Right cardiac atrium (tissue), 5 donors: ENCODE results near the gene RAG1. TPM values are rescaled to one million over a fixed set of nuclear protein-coding genes. Genes with fewer than 3 reads are reported as not detected.

ENCODE experiments used
- ATAC-seq, 2 donors: fragments of 200-7000 bp; cut with Tn5 transposase; one replicate each; pipeline versions ENCODE4 v1.8.0 to v1.9.1; 2020; ENCODE audit warnings: moderate library complexity in 2 of 2, mild to moderate bottlenecking in 1 of 2
- DNase-seq, 3 donors: peaks; one replicate each; pipeline ENCODE4 v3.0.0-alpha.2; 2020
- H3K27ac ChIP-seq: one replicate; pipeline ENCODE4 v1.5.1; 2013; ENCODE audit warnings: mild to moderate bottlenecking, low read length, control low read depth, moderate library complexity
- H3K27me3 ChIP-seq: one replicate; pipeline ENCODE4 v1.6.1; 2013; ENCODE audit not compliant: control insufficient read depth, insufficient read depth
- H3K4me1 ChIP-seq: one replicate; pipeline ENCODE4 v1.6.1; 2013; ENCODE audit warnings: low read length; ENCODE audit not compliant: control insufficient read depth, insufficient read depth
- H3K4me3 ChIP-seq: one replicate; pipeline ENCODE4 v1.5.1; 2013; ENCODE audit warnings: low read length, control low read depth
- H3K9me3 ChIP-seq: one replicate; pipeline ENCODE4 v1.6.1; 2013; ENCODE audit warnings: low read length; ENCODE audit not compliant: control insufficient read depth
- WGBS: extraction: QIAGEN DNeasy Blood & Tissue Kit; methylation state at CpG from one replicate; pipeline ENCODE4 v1.1.7; 2013; 5-methylcytosine and 5-hydroxymethylcytosine counted together
- intact Hi-C, 4 donors: fragments of 100-400 bp; cut with DNase I; formaldehyde crosslinking; loops; one replicate each; pipeline versions ENCODE4 v1.11.0 to v1.14.0; 2022 to 2023
- polyA plus RNA-seq: library from polyadenylated mRNA; stranded (reverse); fragments of 200-250 nt; gene quantifications from one replicate; pipeline ENCODE4 v1.2.3, GENCODE V29; 2013
- total RNA-seq, 4 donors: library from RNA; stranded (reverse); fragmentation: NEBNext Ultra II Directional; extraction: Animal tissue kit (Norgen Biotek cat#: 25700); gene quantifications; one replicate each; pipeline ENCODE4 v1.2.1, GENCODE V29; 2021
- donor health status: healthy with polysubstance abuse.
- donor health status: DM: no; HTN: yes; CAD: no.
- donor health status: DM: no; HTN: no; CAD: no.
- donor health status: DM: no; HTN: yes; CAD: no; lungs with severe emphysema.
- donor health status: DM: yes; HTN: yes; CAD: no.

RAG1 gene
- total and polyA plus RNA-seq, 5 donors: 0.72 to 0.88 (median 0.82) TPM

DNA sequence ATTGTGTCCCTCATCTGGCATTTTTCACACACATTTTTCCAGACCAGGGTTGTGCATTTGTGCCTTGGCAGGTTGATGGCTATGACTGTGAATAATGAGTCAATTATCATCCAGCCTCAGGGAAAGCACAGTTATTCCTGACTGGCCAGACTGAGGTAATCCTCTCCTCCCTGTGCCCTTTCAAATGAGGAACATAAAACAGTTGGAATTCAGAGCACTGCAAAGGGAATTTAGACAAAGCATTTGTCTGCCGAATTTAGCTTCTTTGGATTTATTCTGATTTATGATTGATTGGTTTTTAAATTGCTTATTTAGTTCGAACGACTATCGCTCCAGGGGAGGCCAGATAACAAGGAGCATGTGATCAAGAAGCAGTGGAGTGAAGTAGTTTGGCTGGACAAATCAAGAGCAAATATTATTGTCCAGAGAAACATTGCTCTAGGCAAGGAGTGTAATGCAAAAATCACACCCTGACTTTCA is 61.0 kb downstream of the RAG1 start:
- Histone ChIP-seq H3K27me3 (no peaks in the 10 kb centered on the region), H3K9me3 (no peaks in the 10 kb centered on the region), H3K27ac (no peak overlapping the region), H3K4me1 (no peaks in the 10 kb centered on the region), H3K4me3 (no peak overlapping the region)
- intact Hi-C loops: loop anchor here in 1 of 4 donors (10.0 kb wide), 1 partner anchor 64 kb away; the partner anchor contains the start of gene RAG1
- 69% methylated on average over 4 of the region's 4 CpGs for WGBS
- no peak for DNase-seq
- ATAC-seq: no peak

Other genes starting within 250 kb of the RAG1 start
- gene TRAF6, start 57.7 kb upstream of the RAG1 start, total RNA-seq: 10 to 100 TPM; 11.4 to 13.8 (median 11.8) TPM
- gene TRAF6, start 57.7 kb upstream of the RAG1 start, polyA plus RNA-seq: 4.1 TPM
- 10 to 100 TPM; 28.3 to 43.7 (median 39.5) TPM for gene IFTAP, start 26.5 kb downstream of the RAG1 start, total RNA-seq
- 89.2 TPM for gene IFTAP, start 26.5 kb downstream of the RAG1 start, polyA plus RNA-seq
- not detected for gene RAG2, start 30.2 kb downstream of the RAG1 start, total RNA-seq
- 0.41 TPM for gene RAG2, start 30.2 kb downstream of the RAG1 start, polyA plus RNA-seq